Astrocyte (in vitro differentiated cells and primary cell): ENCODE results near the gene CCR2. TPM values are rescaled to one million over a fixed set of nuclear protein-coding genes. Genes with fewer than 3 reads are reported as not detected.

ENCODE experiments used
- DNase-seq: peaks from one replicate; pipeline ENCODE4 v3.0.0-alpha.2; 2010; ENCODE audit warnings: low read depth
- FAIRE-seq: peaks from 2 replicates; lab custom pipeline; 2011; peaks lifted over from hg19 to GRCh38; lab: Jason Lieb, UNC
- H2AFZ ChIP-seq: 2 replicates; pipeline ENCODE4 v1.6.0; 2012; ENCODE audit warnings: low read depth, low read length, inconsistent platforms
- H3K27ac ChIP-seq: 2 replicates; pipeline ENCODE4 v1.5.1; 2011; ENCODE audit warnings: low read depth, low read length, inconsistent platforms
- H3K27me3 ChIP-seq: 2 replicates; pipeline ENCODE4 v1.6.0; 2011; ENCODE audit warnings: low read length, inconsistent platforms; ENCODE audit not compliant: insufficient read depth
- H3K36me3 ChIP-seq: 2 replicates; pipeline ENCODE4 v1.5.1; 2011; ENCODE audit warnings: low read length, inconsistent platforms; ENCODE audit not compliant: insufficient read depth
- H3K4me1 ChIP-seq: 2 replicates; pipeline ENCODE4 v1.5.1; 2011; ENCODE audit warnings: low read length, inconsistent platforms; ENCODE audit not compliant: insufficient read depth
- H3K4me2 ChIP-seq: 2 replicates; pipeline ENCODE4 v1.6.0; 2012; ENCODE audit warnings: low read length, inconsistent platforms
- H3K4me3 ChIP-seq: 2 replicates; pipeline ENCODE4 v1.5.1; 2011; ENCODE audit warnings: low read depth, mild to moderate bottlenecking, low read length, inconsistent platforms; ENCODE audit not compliant: insufficient read depth
- H3K79me2 ChIP-seq: 2 replicates; pipeline ENCODE4 v1.6.0; 2012; ENCODE audit warnings: mild to moderate bottlenecking, low read length, inconsistent platforms; ENCODE audit not compliant: insufficient read depth
- H3K9ac ChIP-seq: 2 replicates; pipeline ENCODE4 v1.6.0; 2012; ENCODE audit warnings: mild to moderate bottlenecking, low read length, inconsistent platforms
- H3K9me3 ChIP-seq: 2 replicates; pipeline ENCODE4 v1.5.1; 2012; ENCODE audit warnings: low read depth, mild to moderate bottlenecking, low read length, inconsistent platforms; ENCODE audit not compliant: insufficient read depth
- H4K20me1 ChIP-seq: 2 replicates; pipeline ENCODE4 v1.6.0; 2012; ENCODE audit warnings: low read length, inconsistent platforms; ENCODE audit not compliant: insufficient read depth
- H3K27ac Mint-ChIP-seq: one replicate; pipeline ENCODE4 v1.8.0; 2021; ENCODE audit warnings: mild to moderate bottlenecking, mixed read lengths; ENCODE audit not compliant: unreplicated experiment
- H3K27me3 Mint-ChIP-seq: one replicate; pipeline ENCODE4 v1.8.0; 2021; ENCODE audit warnings: low read depth, mixed read lengths; ENCODE audit not compliant: unreplicated experiment
- H3K36me3 Mint-ChIP-seq: one replicate; pipeline ENCODE4 v1.8.0; 2021; ENCODE audit warnings: low read depth, mixed read lengths; ENCODE audit not compliant: unreplicated experiment
- H3K4me1 Mint-ChIP-seq: one replicate; pipeline ENCODE4 v1.8.0; 2021; ENCODE audit warnings: low read depth, mixed read lengths; ENCODE audit not compliant: unreplicated experiment
- H3K4me3 Mint-ChIP-seq: one replicate; pipeline ENCODE4 v1.8.0; 2021; ENCODE audit warnings: mild to moderate bottlenecking, moderate library complexity, mixed read lengths; ENCODE audit not compliant: unreplicated experiment
- H3K9me3 Mint-ChIP-seq: one replicate; pipeline ENCODE4 v1.8.0; 2021; ENCODE audit warnings: mild to moderate bottlenecking, mixed read lengths; ENCODE audit not compliant: unreplicated experiment
- CTCF ChIP-seq: IDR thresholded peaks from 2 replicates; pipeline ENCODE4 v1.5.1; 2011; ENCODE audit warnings: low read depth, mild to moderate bottlenecking, inconsistent platforms, low read length, moderate library complexity; ENCODE audit not compliant: insufficient read depth
- EZH2 ChIP-seq: IDR thresholded peaks from 2 replicates; pipeline ENCODE4 v1.6.1; 2012; ENCODE audit warnings: mild to moderate bottlenecking, low read length, inconsistent platforms; ENCODE audit not compliant: insufficient read depth
- total RNA-seq: library from RNA; stranded (reverse); gene quantifications from 2 replicates; pipeline ENCODE4 v1.2.1, GENCODE V29; 2021

Gene CCR2
- total RNA-seq, 1 donor from 2014 or later, result not detected

GRCh38 chr3:46334741-46335478 is 19.0 kb upstream of the CCR2 start:
- no peak overlapping the region for H3K27ac Mint-ChIP-seq
- Histone ChIP-seq H3K27ac (no peak overlapping the region), H3K36me3 (no peaks in the 10 kb centered on the region), H3K27me3 (peaks cover 2% of the 10 kb centered on the region), H3K79me2 (no peaks in the 10 kb centered on the region), H2AFZ (no peak overlapping the region), H3K4me1 (no peaks in the 10 kb centered on the region), H3K4me3 (no peak overlapping the region), H3K9ac (no peak overlapping the region), H4K20me1 (no peaks in the 10 kb centered on the region), H3K9me3 (peaks cover 10% of the 10 kb centered on the region), H3K4me2 (no peak overlapping the region)
- FAIRE-seq, result peak; percentile 13
- peaks cover 23% of the 10 kb centered on the region for H3K9me3 Mint-ChIP-seq
- peaks cover 11% of the 10 kb centered on the region for H3K4me1 Mint-ChIP-seq
- H3K4me3 Mint-ChIP-seq, result no peak overlapping the region
- peaks cover 18% of the 10 kb centered on the region for H3K27me3 Mint-ChIP-seq
- no peak for TF ChIP-seq CTCF
- no peak for TF ChIP-seq EZH2
- DNase-seq, result peak; percentile 76
- H3K36me3 Mint-ChIP-seq, result no peaks in the 10 kb centered on the region

GRCh38 chr3:46335541-46335940 is 18.4 kb upstream of the CCR2 start:
- Histone ChIP-seq H3K9me3 (peaks cover 10% of the 10 kb centered on the region), H3K9ac (no peak overlapping the region), H2AFZ (no peak overlapping the region), H3K4me2 (no peak overlapping the region), H4K20me1 (no peaks in the 10 kb centered on the region), H3K79me2 (no peaks in the 10 kb centered on the region), H3K4me3 (no peak overlapping the region), H3K27ac (no peak overlapping the region), H3K27me3 (peaks cover 2% of the 10 kb centered on the region), H3K36me3 (no peaks in the 10 kb centered on the region), H3K4me1 (no peaks in the 10 kb centered on the region)
- no peak overlapping the region for H3K27ac Mint-ChIP-seq
- peaks cover 11% of the 10 kb centered on the region for H3K4me1 Mint-ChIP-seq
- H3K4me3 Mint-ChIP-seq, result no peak overlapping the region
- H3K27me3 Mint-ChIP-seq, result peaks cover 18% of the 10 kb centered on the region
- TF ChIP-seq CTCF, result no peak
- no peak for TF ChIP-seq EZH2
- DNase-seq (no peak), FAIRE-seq (no peak)
- H3K9me3 Mint-ChIP-seq, result peaks cover 23% of the 10 kb centered on the region
- no peaks in the 10 kb centered on the region for H3K36me3 Mint-ChIP-seq

GRCh38 chr3:46337911-46338310 is 16.0 kb upstream of the CCR2 start:
- no peak overlapping the region for H3K27ac ChIP-seq
- H3K4me3 Mint-ChIP-seq, result no peak overlapping the region
- H3K4me1 ChIP-seq, result no peaks in the 10 kb centered on the region
- no peaks in the 10 kb centered on the region for H4K20me1 ChIP-seq
- H3K27ac Mint-ChIP-seq, result no peak overlapping the region
- no peak overlapping the region for H3K9ac ChIP-seq
- TF ChIP-seq EZH2, result no peak
- FAIRE-seq (no peak), DNase-seq (no peak)
- H3K27me3 ChIP-seq, result no peaks in the 10 kb centered on the region
- peaks cover 14% of the 10 kb centered on the region for H3K9me3 Mint-ChIP-seq
- no peak overlapping the region for H2AFZ ChIP-seq
- H3K9me3 ChIP-seq, result peaks cover 10% of the 10 kb centered on the region
- H3K4me1 Mint-ChIP-seq, result peaks cover 11% of the 10 kb centered on the region
- no peaks in the 10 kb centered on the region for H3K79me2 ChIP-seq
- H3K4me3 ChIP-seq, result no peak overlapping the region
- H3K4me2 ChIP-seq, result no peak overlapping the region
- H3K36me3 Mint-ChIP-seq, result no peaks in the 10 kb centered on the region
- H3K36me3 ChIP-seq, result no peaks in the 10 kb centered on the region
- no peaks in the 10 kb centered on the region for H3K27me3 Mint-ChIP-seq
